ENCODE results near the gene TMEM47.

Gene TMEM47

DNA sequence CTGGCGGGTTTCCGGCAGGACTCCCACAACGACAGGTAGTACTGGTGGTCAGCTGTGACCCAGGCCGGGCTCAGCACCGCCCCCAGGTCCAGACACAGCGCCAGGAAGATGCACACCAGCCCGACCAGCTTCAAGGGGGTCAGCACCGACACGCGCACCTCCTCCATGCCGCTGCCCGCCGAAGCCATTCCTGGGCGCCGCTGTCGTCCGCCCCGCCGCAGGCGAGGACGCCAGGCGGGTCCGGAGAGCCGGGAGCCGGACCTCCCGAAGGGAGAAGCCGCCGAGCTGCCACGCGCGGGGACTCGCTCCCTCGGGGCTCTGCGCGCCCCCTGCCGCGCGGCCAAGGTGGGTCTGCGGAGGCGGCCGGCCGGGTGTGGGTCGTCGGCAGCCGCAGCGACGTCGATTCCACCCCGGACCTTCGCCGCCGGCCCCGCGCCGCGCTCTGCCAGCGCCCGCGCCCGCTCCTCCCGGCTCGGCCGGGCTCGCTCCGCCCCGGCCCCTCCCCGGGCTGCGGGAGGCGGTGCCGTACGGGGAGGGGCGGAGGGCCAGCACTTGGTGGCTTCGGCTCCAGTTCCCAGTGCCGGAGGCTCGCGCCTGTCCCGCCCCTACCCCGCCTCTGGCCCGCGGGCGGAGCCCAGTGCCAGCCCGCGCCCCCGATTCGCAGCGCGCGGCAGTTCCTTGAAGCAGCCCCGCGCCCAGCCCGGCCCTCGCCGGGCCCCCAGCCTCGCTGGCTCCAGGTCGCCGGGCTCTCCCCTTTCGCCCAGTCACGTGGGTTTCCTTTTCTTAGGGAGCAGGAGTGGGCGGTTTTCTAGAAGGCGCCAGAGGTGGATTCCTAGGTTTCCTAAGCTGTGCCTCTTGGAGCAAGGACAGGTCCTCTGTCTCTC lies at the start of gene TMEM47:
Gene TMEM47, minus strand, starts transcription at position 444 of the 884 bp plus-strand sequence. Its CDS starts 256 bp downstream, at position 188.
- peak; percentile 12 for DNase-seq

DNA sequence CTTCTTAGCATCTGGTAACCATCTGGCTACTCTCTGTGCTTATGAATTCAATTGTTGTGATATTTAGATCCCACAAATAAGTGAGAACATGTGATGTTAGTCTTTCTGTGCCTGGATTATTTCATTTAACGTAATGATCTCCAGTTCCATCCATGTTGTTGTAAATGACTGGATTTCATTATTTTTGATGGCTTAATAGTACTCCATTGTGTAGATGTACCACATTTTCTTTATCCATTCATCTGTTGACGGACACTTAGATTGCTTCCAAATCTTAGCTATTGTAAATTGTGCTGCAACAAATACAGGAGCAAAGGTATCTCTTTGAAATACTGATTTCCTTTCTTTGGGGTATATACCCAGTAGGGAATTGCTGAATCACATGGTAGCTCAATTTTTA lies 30.0 kb upstream of the TMEM47 start:
- DNase-seq: no peak

DNA sequence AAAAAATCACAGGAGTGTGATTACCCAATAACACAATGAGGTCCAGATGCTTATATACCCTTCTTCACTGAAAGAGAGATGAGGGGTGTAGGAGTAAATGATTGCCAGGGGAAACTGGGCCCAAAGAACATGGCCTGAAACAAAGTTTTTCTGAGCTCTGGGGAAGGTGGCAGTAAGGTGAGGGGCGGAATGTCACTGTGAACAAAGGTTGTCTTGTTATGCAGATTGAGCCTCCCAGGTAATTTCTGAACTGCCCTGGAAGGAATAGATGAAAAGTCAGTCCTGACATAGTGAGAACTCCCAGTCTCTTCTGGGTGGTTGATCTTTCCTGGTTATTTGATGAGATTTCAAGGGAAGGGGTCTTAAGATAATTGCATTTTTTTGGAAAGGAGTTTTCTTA lies 2.5 kb upstream of the TMEM47 start:
- no peak for DNase-seq

DNA sequence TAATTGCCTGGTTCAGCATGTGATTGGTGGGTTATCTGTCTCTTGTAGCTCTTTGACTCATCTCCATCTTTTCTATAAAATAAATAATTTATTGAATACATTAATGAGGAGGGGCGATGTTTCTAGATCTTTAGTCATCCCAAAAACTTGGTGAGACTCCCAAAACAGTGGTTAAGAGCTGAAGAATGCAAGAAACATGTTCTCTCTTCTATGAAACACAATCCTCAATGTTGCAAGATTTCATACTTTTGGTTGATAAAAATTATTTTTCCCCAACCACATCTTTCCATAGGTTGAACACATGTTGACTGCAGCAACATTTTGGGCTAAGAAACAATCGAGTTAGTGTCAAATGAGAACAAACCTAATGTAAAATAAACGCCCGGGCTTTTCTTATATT lies 1.2 kb upstream of the TMEM47 start:
- no peak for DNase-seq

DNA sequence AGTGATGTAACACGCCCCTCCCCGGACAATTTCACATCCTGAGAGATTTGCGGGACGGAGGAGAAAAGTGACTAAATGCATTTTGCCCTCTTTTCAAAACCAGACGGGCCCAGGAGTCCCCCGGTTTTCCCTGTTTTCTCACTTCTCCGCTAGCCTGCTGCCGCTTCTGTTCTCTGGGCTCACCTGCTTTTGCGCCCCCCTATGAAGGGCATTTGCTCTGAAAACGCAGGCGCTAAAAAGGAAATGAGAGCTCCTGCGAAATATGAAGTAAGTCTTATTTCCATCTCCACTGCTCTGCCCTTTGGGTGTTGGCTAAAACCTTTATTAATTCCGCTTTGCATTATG lies 613 bp upstream of the TMEM47 start:
- DNase-seq: no peak

DNA sequence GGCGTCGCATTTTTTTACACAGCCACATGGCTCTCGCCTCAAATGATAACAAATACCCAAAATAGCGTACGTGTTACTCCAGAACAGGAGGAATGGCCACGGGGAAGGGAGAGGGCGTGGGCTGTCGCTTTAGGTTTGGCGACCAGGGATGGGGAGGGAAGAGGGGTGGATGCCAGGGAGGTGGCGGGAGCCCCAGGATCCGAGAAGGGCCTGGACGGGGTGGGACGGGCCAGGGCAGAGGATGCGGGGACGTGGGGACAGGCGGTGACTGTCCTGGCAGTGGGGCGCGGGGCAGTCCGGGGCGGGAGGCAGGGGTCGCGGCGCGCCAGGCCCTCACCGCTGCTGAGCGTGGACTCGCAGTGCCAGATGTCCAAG lies 631 bp downstream of the TMEM47 start:
- no peak for DNase-seq

DNA sequence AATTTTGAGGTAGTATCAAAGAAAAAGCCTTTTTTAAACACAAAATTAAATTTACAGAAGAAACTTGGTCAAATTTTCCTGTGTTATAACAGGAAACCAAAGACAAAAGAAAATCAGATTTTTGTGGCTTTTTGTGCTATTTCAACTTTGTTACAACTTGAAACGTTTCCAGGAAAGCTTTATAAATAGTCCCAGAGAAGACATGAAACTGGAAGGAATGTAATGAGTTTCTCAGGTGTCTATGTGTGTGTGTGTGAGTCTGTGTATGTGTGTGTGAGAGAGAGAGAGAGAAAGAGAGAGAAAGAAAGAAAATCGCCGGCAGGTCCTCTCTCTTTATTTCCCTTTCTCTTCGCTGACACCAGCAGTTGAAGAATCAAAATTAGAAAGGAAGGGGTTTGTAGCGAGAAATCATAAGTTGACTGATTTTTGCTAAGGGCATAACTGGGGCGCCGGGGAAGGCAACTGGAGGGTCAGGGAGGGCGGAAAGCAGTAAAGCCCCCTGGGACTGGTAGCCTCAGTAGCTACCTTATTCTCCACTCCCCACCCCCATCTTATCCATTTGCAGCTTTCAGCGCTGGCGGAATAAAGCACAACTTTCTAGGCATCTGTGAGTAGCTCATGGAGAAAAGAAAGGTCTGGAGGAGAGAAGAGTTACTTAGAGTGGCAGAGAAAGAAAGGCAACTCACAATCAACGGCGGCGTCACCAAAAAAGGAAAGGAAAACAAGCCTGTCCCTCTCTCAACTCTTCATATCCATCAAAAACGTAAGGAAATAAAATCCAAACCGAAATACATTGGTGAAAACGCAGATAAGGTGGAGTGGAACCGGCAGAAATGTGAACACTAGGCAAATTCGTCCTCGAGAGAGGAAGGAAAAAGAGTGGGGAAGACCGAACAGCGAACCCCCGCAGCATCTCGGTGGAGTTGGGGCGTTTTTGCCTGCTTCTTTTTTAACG lies 1.3 kb downstream of the TMEM47 start:
- no peak for DNase-seq

DNA sequence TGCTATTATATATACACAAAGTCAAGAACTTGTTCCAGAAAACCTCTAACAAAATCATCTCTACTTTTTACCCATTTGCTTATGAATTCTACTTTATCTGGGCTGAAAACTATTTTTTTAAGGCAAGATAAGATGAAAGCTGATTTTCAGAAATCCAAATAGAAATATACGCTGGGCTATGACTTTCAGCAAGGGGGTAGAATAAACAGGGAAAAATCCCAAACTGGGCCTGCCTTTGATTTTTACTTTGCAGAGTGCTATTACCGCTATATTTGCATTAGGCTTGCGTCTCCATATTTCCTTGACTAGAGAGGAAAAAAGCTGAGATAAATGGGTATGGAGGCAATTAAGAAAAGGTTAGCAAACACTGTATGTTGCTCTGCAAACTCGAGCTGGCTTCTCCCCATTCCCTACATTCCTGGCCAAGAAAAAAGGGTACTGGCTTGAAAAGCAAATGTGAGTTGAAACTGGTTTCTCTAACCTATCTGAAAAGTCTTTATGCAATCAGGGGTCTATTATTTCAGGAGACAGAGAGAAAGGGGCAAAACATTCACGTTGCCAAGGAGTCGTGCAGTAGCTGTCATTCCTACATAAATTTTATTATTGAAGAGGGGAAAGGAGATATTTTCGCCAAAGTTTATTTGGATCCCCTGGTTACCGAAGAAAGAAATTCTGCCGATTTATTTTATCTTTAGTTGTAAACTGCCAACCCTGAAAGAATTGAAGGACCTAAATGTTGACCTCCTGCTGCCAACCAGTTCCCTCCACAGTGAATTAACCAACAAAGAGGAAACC lies 2.2 kb downstream of the TMEM47 start:
- DNase-seq: no peak

DNA sequence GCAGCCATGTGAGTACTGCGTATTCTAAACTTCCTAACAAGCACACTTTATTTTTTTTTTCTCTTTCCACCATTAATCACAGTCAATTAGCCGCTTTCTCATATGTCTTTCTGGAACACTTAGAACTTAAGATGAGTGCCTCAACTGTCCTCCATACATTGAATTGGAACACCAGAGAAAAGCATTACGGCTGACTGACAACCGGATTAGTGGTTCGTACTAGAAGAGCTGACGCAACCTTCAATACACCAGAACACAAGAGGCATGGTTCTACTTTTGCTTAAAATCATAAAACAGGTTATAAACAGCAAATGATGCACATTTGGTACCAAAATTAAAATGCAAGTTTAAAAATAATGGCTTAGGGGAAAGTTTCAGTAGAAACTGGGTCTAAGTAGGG lies 3.3 kb downstream of the TMEM47 start:
- DNase-seq: no peak

DNA sequence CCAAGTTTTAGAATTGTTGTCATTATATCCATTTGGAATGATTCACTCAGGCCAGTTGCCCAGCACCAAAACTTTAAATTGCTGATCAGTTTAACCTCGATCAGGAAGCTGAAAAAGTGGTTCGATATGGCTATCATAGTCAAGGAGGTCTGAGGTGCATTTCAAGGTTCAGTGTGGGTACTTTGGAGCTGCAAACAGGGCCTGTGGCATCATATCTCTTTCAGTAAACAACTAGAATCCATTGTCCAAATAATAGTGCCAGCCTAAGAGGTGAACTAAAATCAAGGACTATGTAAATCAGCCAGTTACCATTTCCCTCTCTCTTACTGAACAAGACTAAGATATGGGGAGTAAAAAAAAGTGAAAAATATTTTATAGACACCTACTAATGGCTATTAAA lies 14.2 kb downstream of the TMEM47 start:
- no peak for DNase-seq

DNA sequence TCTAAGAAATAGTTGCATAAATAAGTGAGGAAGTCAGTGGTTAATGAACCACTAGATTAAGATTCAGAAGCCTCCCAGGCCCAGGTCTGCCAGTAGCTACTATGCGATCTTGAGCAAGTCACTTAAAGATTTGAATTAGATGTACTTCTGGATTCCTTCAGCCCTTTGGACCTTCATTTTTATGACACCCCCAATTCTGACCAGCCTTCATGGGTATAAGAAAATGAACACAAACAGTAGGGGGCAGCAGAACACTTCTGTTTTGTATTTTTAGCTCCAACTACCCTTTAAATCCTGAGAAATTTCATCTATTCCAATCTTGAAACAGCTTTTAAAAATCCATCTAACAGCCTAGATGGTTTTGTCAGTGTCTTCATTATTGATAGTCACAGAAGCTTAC lies 19.0 kb downstream of the TMEM47 start:
- DNase-seq: no peak

DNA sequence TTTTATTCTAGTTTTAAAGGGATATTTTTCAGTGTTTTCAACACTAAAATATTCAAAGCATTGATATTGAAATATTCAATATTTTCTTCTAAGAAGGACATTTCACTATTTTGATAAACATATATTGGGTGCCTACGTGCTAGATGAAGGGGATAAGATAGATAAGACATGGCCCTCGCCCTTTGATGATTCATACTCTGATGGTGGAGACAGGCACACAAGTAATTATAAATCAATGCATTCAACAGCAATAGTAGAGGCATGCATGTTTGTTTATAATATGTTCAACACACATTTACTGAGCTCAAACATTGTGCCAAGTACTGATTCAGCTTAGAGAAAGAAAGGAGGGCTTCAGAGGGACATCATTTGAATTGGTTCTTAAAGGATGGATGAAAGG lies 22.7 kb downstream of the TMEM47 start:
- DNase-seq: no peak

DNA sequence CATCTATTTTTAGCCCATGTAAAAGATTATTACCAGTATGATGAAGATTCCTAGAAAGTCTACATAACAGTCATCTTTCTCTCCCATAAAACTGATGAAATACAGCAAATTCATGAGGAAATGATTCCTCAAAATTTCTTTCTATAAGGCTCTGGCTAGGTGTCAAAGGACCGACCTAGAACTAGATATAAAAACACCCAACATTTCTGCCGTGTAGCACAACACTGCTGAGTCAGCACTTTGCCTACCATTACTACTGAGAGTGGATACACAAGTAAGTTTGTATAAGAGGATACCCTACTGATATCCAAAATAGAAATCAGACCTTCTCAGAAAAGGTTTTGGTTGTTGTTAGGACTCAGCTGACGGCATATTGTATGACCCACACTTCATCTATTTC lies 24.7 kb downstream of the TMEM47 start:
- DNase-seq: no peak

DNA sequence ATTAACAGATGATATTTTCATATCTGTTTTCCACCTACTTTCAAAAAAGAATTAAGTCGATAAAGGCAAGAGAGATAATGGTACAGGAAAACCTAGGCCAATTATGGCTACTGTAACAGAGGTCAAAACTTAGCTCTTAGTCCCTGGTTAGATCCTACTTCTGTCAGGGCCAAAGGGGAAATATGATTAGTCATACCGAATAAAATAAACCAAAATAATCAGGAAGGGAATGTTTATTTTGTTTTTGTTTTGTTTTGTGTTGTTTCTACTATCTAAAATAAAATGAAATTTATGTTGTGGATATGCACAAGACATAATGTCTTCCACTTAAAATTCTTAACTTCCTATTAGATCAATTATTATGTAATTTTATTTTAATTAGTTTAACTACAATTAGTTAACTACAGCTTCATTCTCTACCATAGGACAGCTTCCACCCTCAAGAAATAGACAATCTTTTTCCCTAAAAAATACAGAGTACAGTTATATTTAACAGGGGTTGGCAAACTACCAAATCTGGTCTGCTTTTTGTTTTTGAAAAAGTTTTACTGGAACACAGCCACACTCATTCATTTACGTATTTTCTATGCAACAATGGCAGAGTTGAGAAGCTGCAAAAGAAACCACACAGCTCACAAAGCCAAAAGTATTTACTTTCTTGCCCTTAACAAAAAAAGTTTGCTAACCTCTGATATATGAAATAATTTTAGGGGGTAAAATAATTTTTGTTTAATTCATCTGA lies 25.4 kb downstream of the TMEM47 start:
- no peak for DNase-seq

DNA sequence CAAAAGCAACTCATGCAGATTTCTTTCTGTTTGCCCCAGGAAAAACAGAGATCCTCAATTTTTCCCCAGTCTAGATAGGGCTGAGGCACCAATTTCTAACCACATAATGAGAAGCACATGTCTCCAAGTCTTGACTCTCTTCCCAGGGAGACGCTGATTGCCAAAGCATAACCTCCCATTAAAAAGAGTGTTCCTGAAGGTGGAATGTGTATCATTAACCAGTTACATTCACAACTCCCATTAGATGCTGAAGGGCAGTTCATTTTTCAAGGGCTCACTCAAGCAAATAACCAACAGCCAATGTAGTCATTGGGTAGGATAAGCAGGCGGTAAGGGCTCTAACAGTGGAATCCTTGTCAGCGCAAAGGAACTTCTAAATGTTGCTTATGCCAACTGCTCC lies 27.5 kb downstream of the TMEM47 start:
- DNase-seq: no peak

DNA sequence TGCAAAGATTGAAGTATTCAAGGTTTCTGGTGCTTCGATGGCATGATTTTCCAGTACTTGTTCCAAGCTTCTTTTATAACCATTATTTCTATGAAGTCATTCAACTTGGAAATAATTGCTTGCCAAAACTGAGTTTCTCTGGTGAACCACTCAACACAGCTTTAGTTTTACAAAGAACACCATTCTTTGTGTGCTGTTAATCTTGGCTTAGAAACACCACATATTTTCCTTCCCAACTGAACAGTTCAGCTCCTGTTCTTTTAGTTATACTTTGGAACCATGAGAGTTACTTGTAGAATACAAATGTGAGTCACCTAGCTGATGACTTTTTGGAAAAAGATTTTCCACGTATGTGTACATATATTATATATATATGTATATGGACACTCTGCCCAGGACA lies 32.7 kb downstream of the TMEM47 start:
- no peak for DNase-seq

DNA sequence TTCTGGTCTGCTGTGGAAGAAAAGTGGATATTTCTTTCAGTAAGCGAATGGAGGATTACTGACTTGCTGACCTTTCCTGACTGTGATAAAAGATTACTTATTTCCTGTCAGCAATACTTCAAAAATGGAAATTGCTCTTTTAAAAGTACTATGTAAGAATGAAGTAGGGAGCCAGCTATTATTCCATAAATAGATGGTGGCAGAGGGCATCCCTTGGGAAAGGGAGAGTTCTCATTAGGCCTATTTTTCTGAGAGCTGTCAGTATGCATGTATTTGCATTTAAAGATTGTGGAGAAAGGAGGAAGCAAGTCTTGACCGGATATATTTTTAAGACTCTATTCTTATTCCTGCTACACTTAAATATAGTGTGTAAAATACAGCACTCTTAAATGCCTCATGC lies 37.2 kb downstream of the TMEM47 start:
- DNase-seq: no peak

DNA sequence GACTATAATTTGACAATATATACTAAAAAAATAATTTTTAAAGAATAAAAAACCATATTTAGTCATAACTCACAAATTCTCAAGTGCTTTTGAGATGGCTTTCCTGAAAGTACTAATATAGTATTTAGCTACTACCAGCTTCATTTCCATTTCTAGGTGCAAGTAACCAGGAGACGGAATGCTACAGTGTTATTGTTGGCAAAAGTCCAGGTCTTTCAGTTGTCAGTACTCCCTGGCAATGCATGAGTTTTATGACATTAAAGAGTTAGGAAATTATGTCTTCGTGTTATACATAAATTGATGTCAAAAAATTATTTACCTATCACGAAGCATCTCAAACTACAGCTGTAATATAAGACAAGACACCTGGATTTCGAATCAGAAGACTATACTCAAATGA lies 45.0 kb downstream of the TMEM47 start:
- DNase-seq: no peak

DNA sequence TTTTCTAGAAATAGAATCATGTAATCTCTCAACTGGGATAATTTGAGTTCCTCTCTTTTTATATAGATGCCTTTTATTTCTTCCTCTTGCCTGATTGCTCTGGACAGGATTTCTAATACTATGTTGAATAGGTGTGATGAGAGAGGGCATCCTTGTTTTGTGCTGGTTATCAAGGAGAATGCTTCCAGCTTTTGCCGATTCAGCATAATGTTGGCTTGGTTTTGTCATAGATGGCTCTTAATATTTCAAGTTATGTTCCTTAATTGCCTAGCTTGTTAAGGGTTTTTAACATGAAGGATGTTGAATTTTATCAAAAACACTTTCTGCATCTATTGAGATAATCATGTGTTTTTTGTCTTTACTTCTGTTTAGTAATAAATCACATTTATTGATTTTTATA lies 58.7 kb downstream of the TMEM47 start:
- DNase-seq: no peak

DNA sequence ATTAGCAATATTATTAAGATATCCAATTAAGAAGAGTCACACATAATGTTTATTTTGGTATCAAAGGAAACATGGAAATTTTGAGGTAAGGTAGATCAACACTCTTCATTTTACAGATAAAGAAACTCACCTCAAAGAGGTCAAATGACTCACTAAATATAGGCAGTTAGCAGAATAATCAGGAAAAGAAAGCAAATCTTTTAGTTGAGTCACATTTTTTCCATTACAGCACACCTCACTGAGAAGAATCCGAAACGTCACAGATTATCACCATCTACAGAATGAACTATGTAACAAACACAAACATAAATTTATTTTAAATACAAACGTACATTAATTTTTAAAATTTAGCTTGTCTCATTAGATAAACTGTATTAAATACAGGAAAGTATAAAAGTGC lies 70.1 kb downstream of the TMEM47 start:
- DNase-seq: no peak

DNA sequence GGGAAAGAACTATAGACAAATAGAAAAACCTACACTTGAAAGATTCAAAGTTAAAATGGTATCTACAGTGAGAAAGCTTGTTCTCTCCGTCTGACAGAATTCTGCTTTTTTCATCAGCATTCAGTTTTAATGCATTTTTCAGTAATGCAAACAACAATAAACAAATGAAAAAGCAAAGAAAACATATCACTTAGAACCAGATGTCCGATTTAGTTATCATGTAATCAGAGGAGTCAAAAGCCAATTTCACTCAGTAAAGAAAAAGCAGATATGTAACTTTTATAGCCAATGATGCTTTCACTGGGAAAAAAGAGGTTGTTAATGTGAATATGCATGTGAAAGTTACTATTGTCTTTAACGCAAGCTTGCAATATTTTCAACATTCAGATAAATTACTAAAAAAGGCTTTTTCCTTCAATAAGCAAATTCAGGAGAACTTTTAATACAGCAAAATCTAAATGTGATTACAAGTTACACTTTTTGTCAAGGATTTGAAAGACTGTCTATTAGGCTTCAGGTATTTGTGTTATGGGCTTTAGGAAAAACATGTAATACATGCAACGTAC lies 70.7 kb downstream of the TMEM47 start:
- no peak for DNase-seq

DNA sequence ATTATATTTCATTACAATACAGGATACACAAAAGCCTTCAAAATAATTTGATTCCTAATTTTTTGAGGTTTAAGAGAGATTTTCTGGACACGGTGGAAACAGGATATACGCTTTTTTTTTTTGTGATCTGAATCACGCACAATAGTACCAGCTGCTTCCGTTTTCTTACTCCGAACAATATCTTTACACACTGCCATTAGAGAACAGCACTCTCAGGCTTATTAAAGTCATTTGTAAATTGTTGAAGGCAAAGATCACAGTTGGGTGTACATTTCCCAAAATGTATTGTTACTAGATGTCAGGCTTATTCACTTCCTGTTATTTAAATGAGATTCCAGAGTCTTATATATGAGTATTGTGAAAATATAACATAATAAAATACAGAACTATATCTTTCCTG lies 71.5 kb downstream of the TMEM47 start:
- no peak for DNase-seq

All from NCI-H2227 treated with DMSO at 0.1 percent for 48 hours (cell line).